Keratinocyte (primary cell): ENCODE measurements around the gene WNK2. TPM values are rescaled to one million over a fixed set of nuclear protein-coding genes. Genes with fewer than 3 reads are reported as not detected.

ENCODE experiments used
- DNase-seq: peaks from one replicate; pipeline ENCODE4 v3.0.0-alpha.2; 2011; ENCODE audit warnings: low read depth, missing footprints, low spot score
- FAIRE-seq: peaks from 2 replicates; lab custom pipeline; 2011; peaks lifted over from hg19 to GRCh38; lab: Jason Lieb, UNC
- H2AFZ ChIP-seq: 2 replicates; pipeline ENCODE4 v1.6.0; 2012; ENCODE audit warnings: low read length, control low read depth, inconsistent platforms; ENCODE audit not compliant: control insufficient read depth
- H3K27ac ChIP-seq: 2 replicates; pipeline ENCODE4 v1.5.1; 2011; ENCODE audit warnings: low read length; ENCODE audit not compliant: control insufficient read depth, insufficient read depth
- H3K27me3 ChIP-seq: 3 replicates; pipeline ENCODE4 v1.6.0; 2011; ENCODE audit warnings: low read length; ENCODE audit not compliant: control insufficient read depth, insufficient read depth; ENCODE audit errors: extremely low read depth
- H3K36me3 ChIP-seq, 2 experiments: 2 replicates in 1 of 2; 3 replicates in 1 of 2; pipeline ENCODE4 v1.5.1; 2011; ENCODE audit warnings: low read length in 2 of 2, mild to moderate bottlenecking in 1 of 2; ENCODE audit not compliant: control insufficient read depth in 2 of 2, insufficient read depth in 2 of 2; ENCODE audit errors: extremely low read depth in 1 of 2
- H3K4me1 ChIP-seq: 3 replicates; pipeline ENCODE4 v1.5.1; 2011; ENCODE audit warnings: low read length; ENCODE audit not compliant: control insufficient read depth, insufficient read depth; ENCODE audit errors: extremely low read depth
- H3K4me2 ChIP-seq: 3 replicates; pipeline ENCODE4 v1.6.0; 2011; ENCODE audit warnings: low read depth, low read length; ENCODE audit not compliant: control insufficient read depth, insufficient read depth; ENCODE audit errors: extremely low read depth
- H3K4me3 ChIP-seq, 3 experiments: fragments of 200-600 bp in 1 of 3; sonication (generic) in 1 of 3; 2 replicates in 2 of 3; 3 replicates in 1 of 3; pipeline ENCODE4 v1.5.1; 2011 to 2016; ENCODE audit warnings: low read length in 3 of 3, mild to moderate bottlenecking in 3 of 3, control low read depth in 2 of 3, inconsistent platforms in 1 of 3, low read depth in 1 of 3, mixed read lengths in 1 of 3, mixed run types in 1 of 3, moderate library complexity in 1 of 3; ENCODE audit not compliant: control insufficient read depth in 2 of 3, insufficient read depth in 2 of 3; ENCODE audit errors: extremely low read depth in 1 of 3
- H3K79me2 ChIP-seq: 2 replicates; pipeline ENCODE4 v1.6.0; 2012; ENCODE audit warnings: low read length; ENCODE audit not compliant: control insufficient read depth, insufficient read depth
- H3K9ac ChIP-seq: 3 replicates; pipeline ENCODE4 v1.6.0; 2011; ENCODE audit warnings: low read length; ENCODE audit not compliant: control insufficient read depth, insufficient read depth; ENCODE audit errors: extremely low read depth
- H3K9me1 ChIP-seq: 3 replicates; pipeline ENCODE4 v1.6.0; 2011; ENCODE audit warnings: low read length; ENCODE audit not compliant: control insufficient read depth, insufficient read depth; ENCODE audit errors: extremely low read depth
- H3K9me3 ChIP-seq: 2 replicates; pipeline ENCODE4 v1.5.1; 2012; ENCODE audit warnings: low read depth, low read length; ENCODE audit not compliant: control insufficient read depth
- H4K20me1 ChIP-seq: 3 replicates; pipeline ENCODE4 v1.6.0; 2011; ENCODE audit warnings: low read length; ENCODE audit not compliant: control insufficient read depth, insufficient read depth; ENCODE audit errors: extremely low read depth
- CTCF ChIP-seq, 3 experiments: IDR thresholded peaks in 1 of 3; conservative IDR thresholded peaks in 1 of 3; optimal IDR thresholded peaks in 1 of 3; 2 replicates in 2 of 3; 3 replicates in 1 of 3; pipeline versions ENCODE3 to v1.5.1; 2011; ENCODE audit warnings: low read length in 3 of 3, mild to moderate bottlenecking in 3 of 3, moderate library complexity in 2 of 3, control low read depth in 1 of 3, inconsistent platforms in 1 of 3; ENCODE audit not compliant: insufficient read depth in 2 of 3; ENCODE audit errors: extremely low read depth in 1 of 3
- EZH2 ChIP-seq: IDR thresholded peaks from one replicate; pipeline ENCODE4 v1.6.1; 2012; ENCODE audit warnings: inconsistent platforms, mild to moderate bottlenecking, low read length, moderate library complexity
- dilution Hi-C: fragments of 300-500 bp; cut with MboI; formaldehyde crosslinking; loops from one replicate; pipeline ENCODE4 v1.7.0; 2020; ENCODE audit warnings: low sequenced_read_pairs; ENCODE audit not compliant: extremely low pct_ligation_motif_present
- polyA plus RNA-seq, 5 experiments: library from polyadenylated mRNA; depleted of rRNA in 3 of 5; stranded (reverse) in 3 of 5; stranded (forward) in 1 of 5; unstranded in 1 of 5; fragments of >200 nt; gene quantifications; 1 replicate in 1 of 5; 2 replicates in 3 of 5; 3 replicates in 1 of 5; pipeline versions ENCODE4 v1.2.1 to v1.2.3, GENCODE V29; 2011 to 2012; ENCODE audit warnings: missing spikeins in 2 of 5, low read depth in 1 of 5, low replicate concordance in 1 of 5

Gene WNK2
- polyA plus RNA-seq, 1 donor (not counting 4 experiments of a cell fraction or from before 2014, with no cell fraction given): not detected

DNA sequence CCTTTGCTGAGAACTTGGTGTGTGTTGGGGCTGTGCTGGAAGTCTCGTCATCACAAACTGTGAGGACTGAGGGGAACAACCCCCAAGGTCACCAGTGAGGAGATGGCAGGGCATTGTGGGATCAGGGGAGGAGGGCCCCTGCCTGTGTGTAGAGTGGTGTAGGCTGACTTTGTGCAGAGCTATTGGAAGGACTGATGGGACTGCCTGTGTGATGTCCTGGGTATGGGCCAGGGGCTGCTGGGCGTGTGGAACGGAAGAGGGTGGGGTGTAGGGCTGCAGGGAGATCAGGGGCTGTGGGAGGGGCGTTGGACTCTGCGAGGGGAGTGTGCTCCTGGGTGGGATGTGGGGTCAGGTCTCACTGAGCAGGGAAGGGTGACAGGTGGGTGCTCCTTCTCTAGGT is 3.6 kb downstream of the WNK2 start:
- Histone ChIP-seq H4K20me1 (no peaks in the 10 kb centered on the region), H3K27ac (no peak overlapping the region), H3K9me1 (no peaks in the 10 kb centered on the region), H3K4me2 (no peak overlapping the region), H3K4me1 (no peaks in the 10 kb centered on the region), H3K36me3 (no peaks in the 10 kb centered on the region), H3K27me3 (peaks cover 59% of the 10 kb centered on the region), H3K79me2 (no peaks in the 10 kb centered on the region), H3K4me3 (no peak overlapping the region), H3K9me3 (no peaks in the 10 kb centered on the region), H3K9ac (no peak overlapping the region), H2AFZ (no peak overlapping the region)
- dilution Hi-C loops: no loop called here
- TF ChIP-seq EZH2: no peak
- TF ChIP-seq CTCF (optimal IDR thresholded peaks at IDR 0.05 in 1 of 3, IDR thresholded peaks at IDR 0.05 in 1 of 3, conservative IDR thresholded peaks at IDR 0.05 in 1 of 3; ENCODE audit: extremely low read depth in 1 of 3, insufficient read depth in 2 of 3, low read length in 3 of 3): no peak
- DNase-seq (no peak), FAIRE-seq (no peak)

DNA sequence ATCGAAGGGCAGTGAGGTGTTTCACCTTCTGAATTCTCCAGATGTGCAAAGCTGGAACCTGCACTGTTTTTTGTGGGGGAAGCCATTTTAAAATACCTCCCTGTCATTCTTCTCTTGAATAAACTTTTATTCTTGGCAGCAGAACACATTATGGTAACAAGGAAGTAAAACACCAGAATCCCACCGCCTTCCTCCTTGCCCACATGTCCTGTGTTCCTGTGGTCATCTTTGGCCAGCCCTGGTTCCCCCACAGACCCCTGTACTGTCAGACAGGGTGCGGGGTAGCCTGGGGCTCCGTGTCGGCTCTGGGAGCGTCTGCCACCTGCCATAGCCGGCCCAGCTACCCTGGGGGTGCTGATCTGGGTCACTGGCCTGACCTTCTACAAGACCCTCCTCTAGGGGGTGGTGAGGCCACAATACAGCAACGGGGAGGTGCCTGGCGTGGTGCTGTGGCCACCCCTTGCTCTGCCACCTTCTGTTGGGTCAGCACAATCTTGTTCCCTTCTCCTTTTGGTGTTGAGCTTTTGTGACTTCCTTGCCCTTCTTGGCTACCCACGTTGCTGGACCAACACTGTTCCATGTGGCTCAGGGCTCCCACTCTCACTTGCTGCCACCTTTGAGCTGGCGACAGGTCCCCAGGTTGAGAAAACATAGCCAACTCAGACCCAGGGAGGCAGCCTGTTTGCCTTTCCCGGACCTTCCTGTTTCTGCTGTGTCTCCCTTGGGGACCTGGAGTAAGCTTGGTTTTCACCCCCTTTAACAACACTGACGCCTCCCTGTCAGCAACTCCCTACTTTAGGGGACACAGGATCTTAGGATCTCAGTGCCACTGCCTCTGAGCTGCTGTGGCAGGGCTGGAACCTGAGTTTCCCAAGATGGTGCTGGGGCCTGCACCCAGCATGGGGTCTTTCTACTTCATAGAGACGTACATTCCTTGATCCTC is 4.8 kb downstream of the WNK2 start:
- Histone ChIP-seq H3K9me3 (no peaks in the 10 kb centered on the region), H3K79me2 (no peaks in the 10 kb centered on the region), H3K4me1 (no peaks in the 10 kb centered on the region), H2AFZ (no peak overlapping the region), H3K36me3 (no peaks in the 10 kb centered on the region), H3K4me2 (no peak overlapping the region), H3K9me1 (no peaks in the 10 kb centered on the region), H3K27me3 (peaks cover 56% of the 10 kb centered on the region), H3K4me3 (no peak overlapping the region), H3K9ac (no peak overlapping the region), H4K20me1 (no peaks in the 10 kb centered on the region), H3K27ac (no peak overlapping the region)
- dilution Hi-C loops: no loop called here
- DNase-seq (no peak), FAIRE-seq (no peak)
- no peak for TF ChIP-seq CTCF (optimal IDR thresholded peaks at IDR 0.05 in 1 of 3, IDR thresholded peaks at IDR 0.05 in 1 of 3, conservative IDR thresholded peaks at IDR 0.05 in 1 of 3; ENCODE audit: extremely low read depth in 1 of 3, insufficient read depth in 2 of 3, low read length in 3 of 3)
- TF ChIP-seq EZH2: no peak
